M059J (cell line): ENCODE measurements around the gene AHNAK2. TPM values are rescaled to one million over a fixed set of nuclear protein-coding genes. Genes with fewer than 3 reads are reported as not detected.

Experiments
- DNase-seq: peaks from one replicate; pipeline ENCODE4 v3.0.0-alpha.2; 2012; ENCODE audit warnings: low read depth
- total RNA-seq: library from RNA; depleted of rRNA; stranded (reverse); fragments of >200 nt; shearing (Covaris generic); gene quantifications from 2 replicates; pipeline ENCODE4 v1.2.3, GENCODE V29; 2014

Gene AHNAK2
- total RNA-seq, 1 experiment from 2014 or later, result 4.7 TPM

- no peak for DNase-seq
These were observed 34.2 kb upstream of the AHNAK2 start for GRCh38 chr14:105012171-105012985.

- DNase-seq, result no peak
These were observed 33.3 kb upstream of the AHNAK2 start for GRCh38 chr14:105011312-105011990.

GRCh38 chr14:105010891-105011291 lies 32.7 kb upstream of the AHNAK2 start:
- no peak for DNase-seq

- no peak for DNase-seq
These were observed 31.9 kb upstream of the AHNAK2 start for GRCh38 chr14:105010106-105010505.

GRCh38 chr14:105007593-105008264 lies 29.6 kb upstream of the AHNAK2 start:
- DNase-seq, result no peak

DNA sequence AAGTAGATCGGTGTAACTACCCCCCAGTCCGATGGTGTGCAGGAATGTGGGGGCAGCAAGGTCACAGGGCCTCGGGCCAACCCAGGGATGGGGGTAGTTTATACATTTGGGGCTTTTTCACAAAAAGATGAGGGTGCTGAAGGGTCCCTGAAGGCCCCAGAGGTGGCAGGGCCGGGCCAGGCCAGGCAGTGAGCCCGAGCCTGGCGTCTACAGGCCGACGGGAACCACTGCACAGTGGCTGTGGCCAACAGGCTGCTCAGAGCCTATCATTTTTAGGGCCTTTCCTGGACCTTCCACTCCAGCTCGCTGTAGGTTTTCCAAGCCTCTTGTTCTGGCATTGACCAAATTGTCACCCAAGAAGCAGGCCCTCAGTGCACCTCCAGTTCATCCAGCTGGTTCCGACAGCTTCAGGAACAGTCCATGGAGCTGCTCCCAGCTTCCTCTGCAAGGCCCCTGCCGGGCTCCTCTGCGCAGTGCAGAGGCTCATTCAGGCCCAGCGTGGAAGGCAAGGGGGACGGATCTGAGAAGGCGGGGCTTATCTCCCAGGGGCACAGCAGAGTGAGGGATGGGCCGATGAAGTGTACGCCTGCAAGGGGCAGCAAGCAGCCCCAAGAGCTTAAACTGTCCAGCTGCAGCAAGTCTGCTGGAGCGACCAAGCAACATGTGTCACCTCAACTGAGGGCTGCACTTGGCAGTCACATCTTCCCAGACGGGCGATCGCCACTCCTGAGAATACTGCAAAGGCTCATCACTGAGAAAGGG lies 28.8 kb upstream of the AHNAK2 start:
- DNase-seq, result no peak

DNA sequence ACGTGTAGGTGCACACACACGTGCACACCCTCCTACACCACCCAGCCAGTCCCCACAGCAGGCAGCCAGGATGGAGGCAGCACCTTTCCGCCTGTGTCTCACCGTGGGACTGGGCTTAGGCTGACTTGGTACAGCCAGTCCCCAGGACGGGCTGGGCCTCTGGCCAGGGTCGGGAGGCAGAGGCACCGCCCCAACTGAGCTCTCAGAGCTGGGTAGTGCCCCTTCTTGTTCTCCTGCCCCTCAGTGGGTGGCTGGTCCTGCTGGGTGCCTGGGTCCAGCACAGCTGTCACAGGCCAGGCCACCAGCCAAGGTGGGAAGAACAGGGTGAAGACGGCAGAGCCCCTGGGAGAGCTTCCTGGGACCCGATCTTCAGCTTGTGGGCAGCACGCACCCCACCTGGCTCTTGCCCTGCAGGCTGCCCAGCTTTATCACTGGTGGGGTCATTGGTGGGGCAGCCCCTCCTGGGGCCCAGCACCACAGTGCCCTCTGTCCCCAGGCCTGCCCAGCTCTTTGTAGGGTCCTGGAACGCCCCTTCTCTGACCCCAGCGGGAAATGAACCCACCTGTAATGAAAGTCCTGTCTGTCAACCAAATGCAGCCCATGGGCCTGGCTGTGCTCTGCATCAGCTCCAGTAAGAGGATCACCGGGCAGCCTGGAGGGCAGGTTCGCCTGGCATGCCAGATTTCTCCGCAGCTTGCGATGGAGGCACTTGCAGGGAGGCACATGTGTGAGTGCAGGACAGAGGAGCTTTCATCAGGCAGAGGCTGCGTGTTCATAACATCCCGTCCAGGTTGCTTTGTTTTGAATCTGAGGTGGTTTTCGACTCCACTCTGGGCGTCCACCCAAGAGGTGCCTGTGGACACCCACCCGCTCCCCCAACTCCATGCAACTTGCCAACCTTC lies 28.0 kb upstream of the AHNAK2 start:
- no peak for DNase-seq

DNA sequence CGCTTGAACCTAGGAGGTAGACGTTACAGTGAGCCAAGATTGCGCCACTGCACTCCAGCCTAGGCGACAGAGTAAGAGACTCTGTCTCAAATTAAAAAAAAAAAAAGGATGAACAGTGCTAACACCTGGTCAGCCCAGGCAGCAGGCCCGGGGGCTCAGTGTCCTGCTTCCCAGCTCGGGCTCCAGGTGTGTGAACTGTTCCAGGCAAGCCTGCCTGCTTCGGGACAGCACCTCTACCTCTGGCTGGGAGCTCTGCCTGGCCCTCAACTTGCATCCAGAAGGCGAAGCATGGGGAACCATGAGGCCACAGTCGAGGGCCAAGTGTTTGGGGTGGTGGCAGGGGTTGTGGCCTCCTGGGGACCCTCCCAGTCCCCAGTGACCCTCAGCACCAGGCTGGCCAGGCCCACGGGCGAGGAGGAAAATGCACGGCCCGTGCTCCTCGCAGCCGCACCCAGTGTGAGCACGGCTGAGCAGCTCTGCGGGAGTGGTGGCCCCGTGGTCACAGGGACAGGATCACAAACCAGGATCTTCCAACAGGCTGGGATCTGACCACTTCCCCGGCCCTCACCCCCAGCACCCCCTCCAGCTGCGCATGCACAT lies 27.3 kb upstream of the AHNAK2 start:
- DNase-seq, result no peak

DNA sequence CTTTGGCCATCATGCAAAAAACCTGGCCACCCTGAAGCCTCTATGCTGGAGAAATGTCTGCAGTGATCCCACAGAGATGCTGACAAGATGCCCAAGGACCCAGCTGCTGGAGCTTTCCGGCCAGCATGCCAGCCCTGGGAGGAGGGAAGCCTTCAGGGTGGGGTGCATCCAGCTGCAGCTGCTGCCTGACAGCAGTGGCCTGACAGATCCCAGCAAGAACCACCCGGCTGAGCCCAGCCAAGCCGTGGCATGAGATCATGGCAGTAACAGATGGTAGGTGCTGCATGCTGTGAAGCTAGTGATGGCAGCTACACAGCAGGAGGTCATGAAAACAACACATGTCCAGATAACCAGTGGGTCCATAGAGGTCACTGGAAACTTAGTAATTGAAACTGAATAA lies 21.2 kb upstream of the AHNAK2 start:
- no peak for DNase-seq

DNA sequence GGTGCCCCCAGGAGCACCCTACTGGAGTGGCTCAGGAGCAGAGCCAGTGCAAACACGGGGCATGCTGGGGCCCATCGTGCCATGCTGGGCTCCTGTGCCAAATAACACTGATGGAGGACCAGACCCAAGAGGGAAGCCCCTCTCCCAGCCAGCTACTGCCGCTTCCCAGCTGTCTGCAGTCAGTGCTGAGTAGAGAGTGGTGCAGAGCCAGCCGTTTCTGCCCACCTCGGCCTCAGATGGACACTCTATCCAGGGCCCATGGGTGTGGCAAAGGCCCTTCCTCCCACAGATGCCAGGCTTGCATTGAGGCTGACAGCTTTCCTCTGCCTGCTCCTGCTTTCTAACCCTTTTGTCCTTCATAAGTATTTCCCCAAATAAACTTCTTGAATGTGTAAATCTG lies 20.6 kb upstream of the AHNAK2 start:
- DNase-seq, result no peak

- DNase-seq, result no peak
These were observed 18.3 kb upstream of the AHNAK2 start for GRCh38 chr14:104996483-104996882.

GRCh38 chr14:104996032-104996431 lies 17.9 kb upstream of the AHNAK2 start:
- DNase-seq, result no peak

DNA sequence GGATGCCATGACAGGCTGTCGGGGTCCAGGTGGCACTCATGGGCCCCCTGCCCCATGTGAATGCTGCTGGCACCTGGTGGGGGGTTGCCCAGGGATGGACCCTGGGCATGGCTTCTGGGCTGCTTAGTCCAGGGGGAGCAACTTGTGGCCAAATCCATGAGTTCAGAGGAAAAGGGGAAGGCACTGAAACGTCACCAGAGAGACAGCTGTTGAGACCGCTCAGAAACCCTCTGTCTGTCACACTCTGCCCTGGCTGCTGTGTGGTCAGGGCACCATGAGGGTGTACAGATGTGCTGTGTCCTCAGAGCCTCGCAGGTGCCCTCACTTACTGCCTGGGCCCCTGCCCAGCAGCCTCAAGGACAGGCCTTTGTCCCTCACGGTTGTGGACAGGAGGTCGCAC lies 16.8 kb upstream of the AHNAK2 start:
- no peak for DNase-seq

- DNase-seq, result no peak
These were observed 15.8 kb upstream of the AHNAK2 start for GRCh38 chr14:104993808-104994591.

DNA sequence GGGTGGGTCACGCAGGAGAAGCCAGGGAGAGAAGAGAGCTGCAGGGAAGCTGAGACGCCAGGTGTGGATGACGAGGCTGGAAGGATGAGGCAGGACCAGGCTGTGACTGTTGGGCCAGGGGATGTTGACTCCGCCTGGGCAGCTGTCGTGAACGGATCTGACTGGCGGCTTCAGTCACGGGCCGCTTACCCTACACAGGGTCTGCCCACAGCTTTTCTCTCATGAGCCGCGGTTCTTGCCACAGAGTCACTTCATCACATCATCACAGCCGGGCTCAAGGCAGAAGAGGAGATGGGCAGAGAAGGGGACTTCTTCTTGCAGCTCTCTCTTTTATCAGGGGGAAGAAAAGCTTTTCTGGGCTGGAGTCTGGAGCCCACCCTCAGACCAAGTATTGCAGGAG lies 15.1 kb upstream of the AHNAK2 start:
- no peak for DNase-seq

- no peak for DNase-seq
These were observed 14.3 kb upstream of the AHNAK2 start for GRCh38 chr14:104992501-104992900.

- no peak for DNase-seq
These were observed 13.7 kb upstream of the AHNAK2 start for GRCh38 chr14:104991896-104992230.

DNA sequence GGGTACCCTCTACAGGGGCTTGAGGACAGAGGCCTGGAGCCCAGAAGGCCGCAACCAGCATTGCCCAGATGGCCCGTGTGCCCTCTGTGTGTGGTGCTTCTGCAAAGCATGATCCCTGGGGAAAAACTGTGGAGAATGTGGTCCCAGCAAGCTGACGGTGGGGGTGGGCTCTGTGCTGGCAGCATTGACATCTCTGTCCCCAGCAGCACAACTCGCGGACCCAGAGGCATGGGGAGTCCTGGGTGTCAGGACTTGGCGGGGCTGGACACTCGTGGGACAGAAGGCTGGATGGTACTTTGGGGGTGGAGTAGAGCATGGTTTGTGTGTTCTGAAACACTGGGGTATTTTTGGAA lies 11.8 kb upstream of the AHNAK2 start:
- DNase-seq, result no peak

DNA sequence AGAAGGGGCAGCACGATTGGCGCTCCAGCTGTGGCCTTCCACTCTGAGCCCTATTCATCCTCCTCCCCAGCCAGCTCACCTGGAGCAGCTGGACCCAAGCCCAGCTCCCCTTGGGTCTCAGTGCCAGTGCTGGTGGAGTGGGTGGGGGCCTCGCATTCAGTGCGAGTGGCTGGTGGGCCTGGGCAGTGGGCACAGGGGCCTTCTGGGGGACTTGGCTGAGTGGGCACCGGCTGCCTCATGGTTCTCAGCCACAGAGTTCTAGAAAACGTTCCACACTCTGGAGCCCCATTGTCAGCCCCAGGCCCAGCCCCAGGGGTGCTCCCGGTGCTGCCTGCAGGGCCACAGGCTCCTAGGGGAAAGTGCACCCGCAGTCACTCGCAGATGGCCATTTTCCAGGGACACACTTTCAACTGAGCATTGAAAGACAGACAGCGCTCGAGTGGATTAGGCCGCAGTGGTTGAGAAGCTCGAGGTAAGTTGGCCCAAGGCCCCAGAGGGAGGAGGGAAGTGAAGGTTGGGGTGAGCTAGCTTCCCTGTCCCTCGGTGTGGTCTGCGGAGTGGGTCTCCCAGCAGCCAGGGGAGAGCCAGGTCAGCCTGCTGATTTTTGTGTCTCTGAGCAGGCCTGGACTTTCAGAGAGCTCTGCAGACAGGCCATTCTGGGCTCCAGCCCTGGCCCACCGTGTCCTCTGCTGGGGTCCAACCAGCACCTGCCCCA lies 11.2 kb upstream of the AHNAK2 start:
- no peak for DNase-seq
